Activated gamma-delta T cell treated with Interleukin-2 at 50 U/mL for 16 hours (primary cell): Measurements from ENCODE around the gene KPRP.

ENCODE experiments used
- DNase-seq: peaks from one replicate; pipeline ENCODE4 v3.0.0-alpha.2; 2020

The KPRP gene

DNA sequence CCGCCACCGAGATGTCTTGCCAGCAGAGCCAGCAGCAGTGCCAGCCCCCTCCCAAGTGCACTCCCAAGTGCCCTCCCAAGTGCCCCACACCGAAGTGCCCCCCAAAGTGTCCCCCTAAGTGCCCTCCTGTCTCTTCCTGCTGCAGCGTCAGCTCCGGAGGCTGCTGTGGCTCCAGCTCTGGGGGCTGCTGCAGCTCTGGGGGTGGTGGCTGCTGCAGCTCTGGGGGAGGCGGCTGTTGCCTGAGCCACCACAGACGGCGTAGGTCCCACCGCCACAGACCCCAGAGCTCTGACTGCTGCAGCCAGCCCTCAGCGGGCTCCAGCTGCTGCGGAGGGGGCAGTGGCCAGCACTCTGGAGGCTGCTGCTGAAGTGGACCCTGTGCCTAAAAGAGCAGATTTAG is 18.5 kb downstream of the KPRP start:
- DNase-seq, result no peak

DNA sequence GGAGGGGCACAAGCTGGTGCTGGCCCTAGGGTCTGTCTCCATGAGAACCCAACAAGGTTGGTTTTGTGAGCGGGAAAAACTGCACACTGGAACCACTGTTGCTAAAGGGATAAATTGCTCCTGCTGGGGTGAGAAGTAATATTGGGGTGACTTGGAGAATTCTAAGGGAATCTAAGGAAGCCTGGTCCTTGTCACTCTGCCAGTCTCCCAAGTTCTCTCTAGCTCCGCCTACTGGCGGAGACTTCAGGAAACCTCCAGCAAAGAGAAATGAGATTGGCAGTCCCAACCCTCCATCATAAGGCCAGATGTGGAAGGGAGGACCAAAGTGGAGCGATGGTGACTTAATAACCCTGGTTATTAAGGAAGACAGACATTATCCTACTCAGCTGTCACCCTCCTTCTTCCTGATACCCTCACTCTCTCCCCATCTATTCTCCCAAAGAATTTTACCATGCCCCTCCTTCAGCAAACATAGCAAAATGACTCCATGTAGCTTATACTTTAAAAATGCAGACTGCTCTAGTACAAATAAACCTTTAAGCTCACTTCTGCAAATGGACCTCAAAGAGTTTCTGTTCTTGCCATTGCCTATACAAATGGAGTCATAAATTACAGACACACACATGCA is 19.8 kb downstream of the KPRP start:
- no peak for DNase-seq

DNA sequence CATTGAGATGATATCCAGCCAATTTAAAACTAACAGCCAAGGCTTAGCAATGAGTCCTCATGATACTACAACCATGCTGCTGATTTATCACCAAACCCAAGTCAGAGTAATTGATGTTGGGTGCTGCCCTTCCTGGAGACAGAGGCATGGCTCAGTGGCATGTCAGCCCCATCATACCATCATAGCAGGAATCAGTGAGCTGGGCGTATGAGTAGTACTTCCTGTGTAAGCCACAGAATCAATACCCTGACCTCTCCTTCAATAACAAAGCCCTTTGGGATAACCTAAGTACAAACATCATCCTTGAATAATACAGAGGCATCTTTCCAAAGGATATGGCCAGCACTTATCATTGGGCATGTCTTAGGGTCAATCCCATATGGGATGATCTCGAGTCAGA is 25.3 kb downstream of the KPRP start:
- DNase-seq, result no peak

DNA sequence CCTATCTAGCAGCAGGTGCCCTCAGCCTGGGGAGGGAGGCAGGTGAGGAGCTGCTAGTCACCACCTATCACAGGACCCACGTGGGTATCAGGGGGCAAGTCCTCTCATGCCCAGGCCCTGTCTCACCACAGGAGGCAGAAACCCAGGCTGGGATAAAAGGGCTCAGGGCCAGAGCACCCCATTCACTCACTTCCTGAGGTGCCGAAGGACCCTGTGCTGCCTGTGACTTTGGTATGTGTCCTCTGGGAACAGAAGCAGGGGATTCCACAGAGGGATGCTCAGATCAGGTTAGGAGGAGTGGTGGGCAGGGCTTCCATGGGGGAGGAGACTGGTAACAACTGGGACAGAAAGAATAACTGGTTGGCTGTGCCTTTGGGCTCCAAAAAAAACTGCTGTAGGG is 28.3 kb downstream of the KPRP start, which contains the start of gene LCE1E:
Gene LCE1E, plus strand, starts transcription at position 181 of the 400 bp plus-strand sequence. CDS start 1,043 bp downstream, outside the sequence.
- no peak for DNase-seq

DNA sequence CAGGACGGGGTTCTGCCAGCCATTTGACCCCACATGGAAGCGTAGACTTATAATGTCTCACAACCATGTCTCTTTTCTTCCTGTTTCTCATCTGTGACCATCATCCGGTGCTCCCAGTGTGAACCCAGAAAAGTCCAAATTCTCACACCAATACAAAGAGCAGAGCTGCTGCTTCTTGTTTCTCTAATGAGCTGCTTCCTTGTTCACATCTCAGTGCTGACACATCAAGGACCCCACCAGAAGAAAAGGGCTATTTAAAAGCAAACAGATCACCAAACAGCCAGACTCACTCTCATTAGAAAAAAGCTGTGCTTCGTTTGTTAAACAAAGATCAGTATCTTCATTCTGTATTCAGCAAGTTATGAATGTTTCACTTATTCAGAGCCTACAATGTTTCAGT is 37.9 kb downstream of the KPRP start:
- DNase-seq, result no peak

DNA sequence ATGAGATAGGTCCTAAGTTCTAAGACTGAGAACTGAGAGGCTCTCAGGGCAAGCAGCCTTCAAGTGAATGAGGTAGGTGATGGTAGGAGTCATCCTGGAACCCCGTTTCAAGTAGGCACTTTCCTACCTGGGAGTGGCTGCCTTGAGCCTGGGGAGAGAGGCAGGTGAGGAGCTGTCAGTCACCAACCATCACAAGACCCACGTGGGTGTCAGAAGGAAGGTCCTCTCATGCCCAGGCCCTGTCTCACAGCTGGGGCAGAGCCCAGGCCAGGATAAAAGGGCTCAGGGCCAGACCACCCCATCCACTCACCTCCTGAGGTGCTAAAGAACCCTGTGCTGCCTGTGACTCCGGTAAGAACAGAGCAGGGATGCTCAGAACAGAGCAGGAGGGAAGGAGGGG is 38.6 kb downstream of the KPRP start, which contains the start of gene LCE1D:
Gene LCE1D, plus strand, starts transcription at position 301 of the 400 bp plus-strand sequence. CDS start 1,074 bp downstream, outside the sequence.
- DNase-seq, result no peak

DNA sequence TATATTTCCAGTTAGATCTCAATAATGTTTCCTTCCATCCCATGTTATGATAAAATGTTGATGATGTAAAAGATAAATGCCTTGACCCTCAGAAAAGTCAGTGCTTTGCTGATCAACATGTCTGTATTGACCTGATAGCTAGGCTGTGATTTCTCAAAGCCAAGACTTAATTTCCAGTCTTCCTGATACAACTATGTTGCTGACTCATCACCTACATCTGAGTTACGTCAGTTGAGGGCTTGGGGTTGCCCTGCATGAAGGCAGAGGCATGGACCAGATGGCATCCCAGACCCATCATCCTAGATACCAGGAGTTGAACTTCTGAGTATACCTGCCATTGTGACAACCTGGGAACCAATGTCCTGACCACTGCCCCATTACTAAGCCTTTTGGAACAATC is 43.5 kb downstream of the KPRP start:
- DNase-seq, result no peak

DNA sequence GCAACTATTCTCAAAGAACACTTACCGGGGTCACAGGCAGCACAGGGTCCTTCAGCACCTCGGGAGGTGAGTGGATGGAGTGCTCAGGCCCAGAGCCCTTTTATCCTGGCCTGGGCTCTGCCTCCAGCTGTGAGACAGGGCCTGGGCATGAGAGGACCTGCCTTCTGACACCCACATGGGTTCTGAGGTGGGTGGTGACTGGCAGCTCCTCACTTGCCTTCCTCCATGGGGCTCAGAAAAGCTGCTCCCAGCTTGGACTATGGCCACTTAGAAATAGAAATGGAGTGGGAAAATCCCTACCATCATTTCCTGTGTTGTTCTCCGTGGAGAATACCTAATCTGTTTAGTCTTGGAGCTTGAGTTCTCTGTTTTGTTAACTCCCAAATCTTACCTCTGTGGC is 48.8 kb downstream of the KPRP start, which contains the start of gene LCE1C:
Gene LCE1C, minus strand, starts transcription at position 76 of the 400 bp plus-strand sequence. CDS start 1,173 bp downstream, outside the sequence.
- DNase-seq, result no peak

DNA sequence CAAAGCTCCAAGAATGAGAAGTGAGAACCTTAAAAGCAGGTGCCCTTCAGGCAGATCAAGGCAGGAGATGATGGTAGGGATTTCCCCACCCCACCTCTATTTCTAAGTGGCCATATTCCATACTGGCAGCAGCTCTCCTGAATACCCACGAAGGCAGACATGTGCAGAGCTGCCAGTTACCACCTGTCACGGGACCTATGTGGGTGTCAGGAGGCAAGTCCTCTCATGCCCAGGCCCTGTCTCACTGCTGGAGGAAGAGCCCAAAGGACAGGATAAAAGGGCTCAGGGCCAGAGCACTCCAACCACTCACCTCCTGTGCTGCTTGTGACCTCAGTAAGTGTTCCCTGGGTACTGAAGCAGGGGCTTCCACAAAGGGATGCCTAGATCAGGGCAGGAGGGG is 53.2 kb downstream of the KPRP start:
- DNase-seq, result no peak
